Body of pancreas (tissue), 4 donors: ENCODE data around the gene AXL.

Experiments
- POLR2A ChIP-seq, 3 donors: fragments of 450-650 bp; IDR thresholded peaks; one replicate each; pipeline ENCODE4 v1.6.1; 2016; ENCODE audit warnings: antibody characterized with exemption in 3 of 3, mild to moderate bottlenecking in 2 of 3
- TF ChIP-seq, protein P1 (sequence below), 7 experiments: fragments of 450-650 bp in 4 of 7; fragments of 200-600 bp in 3 of 7; sonication (generic) in 3 of 7; IDR thresholded peaks; one replicate each; pipeline ENCODE4 v1.5.1; 2016 to 2019; ENCODE audit warnings: antibody characterized with exemption in 7 of 7

DNA sequence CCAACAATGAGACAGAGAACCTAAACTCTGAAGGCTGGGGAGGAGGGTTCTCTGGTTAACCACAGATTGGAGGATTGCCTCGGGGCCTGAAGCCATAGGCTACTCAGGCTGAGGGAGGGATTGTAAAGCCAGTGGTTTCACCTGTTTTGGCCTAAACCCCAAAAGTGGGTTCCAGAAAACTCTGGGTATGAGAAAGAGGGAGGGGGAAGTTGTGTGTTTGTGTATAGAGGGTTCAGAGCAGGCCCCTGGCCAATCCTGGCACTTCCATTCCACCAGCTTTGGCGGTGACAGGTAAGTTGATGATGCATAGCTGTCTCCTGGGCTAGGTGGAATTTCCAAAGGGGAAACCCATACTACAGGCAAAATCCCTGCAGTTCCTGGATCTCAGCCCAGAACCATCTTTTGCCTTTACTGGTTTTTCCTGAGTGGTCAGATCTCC, 77.4 kb downstream of the AXL start:
- no peak for TF ChIP-seq POLR2A (IDR thresholded peaks at IDR 0.05)
- TF ChIP-seq, protein P1, sequence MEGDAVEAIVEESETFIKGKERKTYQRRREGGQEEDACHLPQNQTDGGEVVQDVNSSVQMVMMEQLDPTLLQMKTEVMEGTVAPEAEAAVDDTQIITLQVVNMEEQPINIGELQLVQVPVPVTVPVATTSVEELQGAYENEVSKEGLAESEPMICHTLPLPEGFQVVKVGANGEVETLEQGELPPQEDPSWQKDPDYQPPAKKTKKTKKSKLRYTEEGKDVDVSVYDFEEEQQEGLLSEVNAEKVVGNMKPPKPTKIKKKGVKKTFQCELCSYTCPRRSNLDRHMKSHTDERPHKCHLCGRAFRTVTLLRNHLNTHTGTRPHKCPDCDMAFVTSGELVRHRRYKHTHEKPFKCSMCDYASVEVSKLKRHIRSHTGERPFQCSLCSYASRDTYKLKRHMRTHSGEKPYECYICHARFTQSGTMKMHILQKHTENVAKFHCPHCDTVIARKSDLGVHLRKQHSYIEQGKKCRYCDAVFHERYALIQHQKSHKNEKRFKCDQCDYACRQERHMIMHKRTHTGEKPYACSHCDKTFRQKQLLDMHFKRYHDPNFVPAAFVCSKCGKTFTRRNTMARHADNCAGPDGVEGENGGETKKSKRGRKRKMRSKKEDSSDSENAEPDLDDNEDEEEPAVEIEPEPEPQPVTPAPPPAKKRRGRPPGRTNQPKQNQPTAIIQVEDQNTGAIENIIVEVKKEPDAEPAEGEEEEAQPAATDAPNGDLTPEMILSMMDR (IDR thresholded peaks at IDR 0.05), result no peak
